Measurements from ENCODE around the gene SLC4A3.

- TF ChIP-seq CTCF (IDR thresholded peaks at IDR 0.05) (no peak), POLR2A (IDR thresholded peaks at IDR 0.05) (no peak)
These were observed 45.0 kb downstream of the SLC4A3 start for GRCh38 chr2:219672406-219672805.

Measured in uterus (tissue), 2 donors.